Medulla oblongata (tissue), 1 donor: ENCODE results near the gene RAP2A.

ENCODE experiments used
- DNase-seq: peaks from one replicate; pipeline ENCODE4 v3.0.0-alpha.2; 2015; ENCODE audit errors: extremely low spot score

Gene RAP2A

GRCh38 chr13:97422118-97423054 lies 11.6 kb upstream of the RAP2A start:
- no peak for DNase-seq

- peak; percentile 33 for DNase-seq
These were observed 10.5 kb upstream of the RAP2A start for GRCh38 chr13:97423300-97424045.

GRCh38 chr13:97425590-97425989 lies 8.4 kb upstream of the RAP2A start:
- DNase-seq = no peak

GRCh38 chr13:97426695-97427094 lies 7.3 kb upstream of the RAP2A start:
- DNase-seq = no peak

- DNase-seq = peak; percentile 84
These were observed 4.3 kb upstream of the RAP2A start for GRCh38 chr13:97429681-97430081.

- DNase-seq = peak; percentile 24
These were observed 3.7 kb upstream of the RAP2A start for GRCh38 chr13:97430296-97430695.

GRCh38 chr13:97431171-97431764 lies 2.7 kb upstream of the RAP2A start:
- DNase-seq = peak; percentile 34

- DNase-seq = peak; percentile 54
These were observed 1.6 kb upstream of the RAP2A start for GRCh38 chr13:97432232-97432916.

GRCh38 chr13:97432917-97433726 lies 847 bp upstream of the RAP2A start:
- DNase-seq = peak; percentile 100

- DNase-seq = peak; percentile 43
These were observed 630 bp downstream of the RAP2A start for GRCh38 chr13:97434397-97435201.

- DNase-seq = no peak
These were observed 1.4 kb downstream of the RAP2A start for GRCh38 chr13:97435323-97435722.

- no peak for DNase-seq
These were observed 1.8 kb downstream of the RAP2A start for GRCh38 chr13:97435794-97436193.

GRCh38 chr13:97436845-97437244 lies 2.9 kb downstream of the RAP2A start:
- no peak for DNase-seq

GRCh38 chr13:97437729-97438128 lies 3.8 kb downstream of the RAP2A start:
- DNase-seq = no peak

- no peak for DNase-seq
These were observed 5.1 kb downstream of the RAP2A start for GRCh38 chr13:97438856-97439595.

GRCh38 chr13:97440598-97441170 lies 6.7 kb downstream of the RAP2A start:
- DNase-seq = no peak

- no peak for DNase-seq
These were observed 7.4 kb downstream of the RAP2A start for GRCh38 chr13:97441368-97441767.

- DNase-seq = no peak
These were observed 11.7 kb downstream of the RAP2A start for GRCh38 chr13:97445522-97446187.
